GM18505 (cell line): ENCODE data around the gene SLX9.
A peak's percentile ranks its signal among the peaks of the same experiment; 100 is the strongest.

ENCODE experiments used
- ATAC-seq: cut with Tn5 transposase; IDR thresholded peaks from one replicate; pipeline ENCODE4 v1.9.1; 2021; ENCODE audit not compliant: unreplicated experiment
- POLR2A ChIP-seq: IDR thresholded peaks from 4 replicates; pipeline ENCODE4 v1.6.1; 2011; ENCODE audit warnings: borderline replicate concordance; ENCODE audit not compliant: insufficient read depth, insufficient read length; ENCODE audit errors: extremely low read depth

SLX9 gene

DNA sequence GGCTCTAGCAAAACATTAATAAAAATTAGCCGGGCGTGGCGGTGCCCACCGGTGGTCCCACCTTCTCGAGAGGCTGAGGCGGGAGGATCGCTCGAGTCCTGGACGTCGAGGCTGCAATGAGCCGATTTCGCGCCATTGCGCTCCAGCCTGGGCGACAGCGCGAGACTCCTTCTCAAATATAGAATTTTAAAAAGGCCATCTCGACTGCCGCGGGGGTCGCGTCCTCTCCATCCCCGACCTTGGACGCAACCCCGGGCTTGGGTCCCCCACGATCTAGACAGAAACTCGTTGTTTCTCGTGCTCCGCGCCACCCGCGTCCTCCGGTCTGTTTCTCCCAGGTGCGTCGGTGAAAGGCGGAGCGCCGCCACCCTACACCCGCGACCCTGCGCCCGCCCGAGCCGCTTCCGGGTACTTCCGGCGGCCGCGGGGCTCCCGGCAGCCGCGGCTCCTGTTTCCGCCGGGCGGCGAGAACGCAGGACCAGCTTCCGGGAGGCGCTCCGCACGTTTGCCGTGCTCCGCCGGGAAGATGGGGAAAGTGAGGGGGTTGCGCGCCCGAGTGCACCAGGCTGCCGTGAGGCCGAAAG lies at the start of gene SLX9:
Gene SLX9, plus strand, starts transcription at position 498 of the 584 bp plus-strand sequence. Its CDS starts 29 bp downstream, at position 527.
- peak; percentile 78 for TF ChIP-seq POLR2A
- peak; percentile 73 for ATAC-seq

GRCh38 chr21:44890338-44890931 lies 49.4 kb upstream of the SLX9 start:
- TF ChIP-seq POLR2A, result no peak

DNA sequence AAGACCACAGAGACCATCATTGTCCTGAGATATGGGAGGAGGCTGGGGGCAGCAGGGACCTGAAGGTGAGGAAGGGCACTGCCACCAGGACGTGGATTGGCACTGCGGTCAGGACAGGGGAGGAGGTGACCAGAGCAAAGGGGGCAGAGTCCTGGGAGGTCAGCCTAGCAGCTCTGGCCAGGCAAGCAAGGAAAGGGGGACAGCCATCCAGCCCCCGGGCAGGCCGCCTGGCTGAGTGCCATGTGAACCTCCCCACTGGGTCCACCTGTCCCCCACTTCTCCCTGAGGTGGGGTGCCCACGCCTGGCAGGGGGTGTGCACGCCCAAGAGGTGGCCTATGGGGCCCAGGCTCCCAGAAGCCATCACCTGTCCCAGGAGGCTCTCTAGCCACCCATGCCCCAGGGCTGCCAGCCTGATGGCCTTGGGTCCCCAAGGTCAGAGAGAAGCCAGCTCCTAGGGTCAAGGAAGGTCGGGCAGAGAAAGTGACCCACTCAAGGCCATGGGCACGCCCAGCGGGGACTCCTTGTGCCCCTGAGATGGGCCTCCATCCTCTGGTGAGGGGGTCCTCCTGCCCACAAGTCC lies 48.8 kb upstream of the SLX9 start:
- ATAC-seq, result no peak
- TF ChIP-seq POLR2A, result peak; percentile 18

More at GRCh38 chr21:44890338-44890931, 49.4 kb upstream of the SLX9 start:
- no peak for ATAC-seq

- TF ChIP-seq POLR2A, result no peak
- ATAC-seq, result no peak
Measured at GRCh38 chr21:44891631-44892031, 48.2 kb upstream of the SLX9 start.

DNA sequence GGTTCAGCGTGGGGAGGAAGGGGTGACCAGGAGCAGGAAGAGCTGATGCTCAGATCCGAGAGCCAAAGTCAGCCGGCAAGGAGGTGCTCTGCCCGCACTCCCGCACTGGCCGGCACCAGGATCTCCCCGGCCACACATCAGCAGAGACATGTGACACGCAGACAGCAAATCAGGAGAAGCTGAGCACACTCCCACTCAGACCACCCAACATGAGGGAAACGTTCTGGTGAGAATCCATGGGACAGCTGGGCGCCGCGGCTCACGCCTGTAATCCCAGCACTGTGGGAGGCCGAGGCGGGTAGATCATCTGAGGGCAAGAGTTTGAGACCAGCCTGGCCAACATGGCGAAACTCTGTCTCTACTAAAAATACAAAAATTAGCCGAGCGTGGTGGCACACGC lies 47.7 kb upstream of the SLX9 start:
- no peak for TF ChIP-seq POLR2A
- ATAC-seq, result no peak

DNA sequence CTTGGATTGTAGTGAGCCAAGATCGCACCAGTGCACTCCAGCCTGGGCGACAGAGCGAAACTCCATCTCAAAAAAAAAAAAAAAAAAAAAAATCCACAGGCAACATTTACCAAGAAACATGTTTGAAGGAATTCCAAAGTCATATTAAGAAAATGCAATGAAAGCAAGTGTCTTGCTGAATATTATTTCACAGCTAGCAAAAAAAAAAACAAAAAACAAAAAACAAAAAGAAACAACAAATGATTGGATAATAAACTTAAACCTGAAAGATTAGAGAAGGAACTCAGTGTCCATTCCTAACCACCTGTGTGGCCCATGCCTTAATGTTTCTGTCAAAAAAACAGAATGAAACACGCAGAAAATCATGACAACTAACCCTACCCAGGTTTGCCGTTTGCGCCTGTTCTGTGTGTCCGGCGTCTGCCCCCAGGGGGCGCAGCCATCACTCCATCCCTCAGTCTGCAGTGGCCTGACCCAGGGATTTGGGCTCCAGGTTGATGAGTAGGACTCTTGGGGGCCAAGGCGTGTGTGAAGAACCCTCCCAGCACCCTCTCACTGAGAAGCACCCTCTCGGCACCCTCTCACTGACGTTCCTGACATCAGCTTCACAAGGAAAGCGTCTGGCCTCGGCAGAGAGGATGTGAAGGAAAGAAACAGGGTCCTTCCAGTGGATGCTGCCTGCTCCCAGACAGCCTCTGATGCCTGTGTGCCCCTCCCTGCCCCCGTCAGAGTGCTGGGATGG lies 47.1 kb upstream of the SLX9 start:
- ATAC-seq, result no peak
- no peak for TF ChIP-seq POLR2A

GRCh38 chr21:44893278-44893556 lies 46.6 kb upstream of the SLX9 start:
- no peak for TF ChIP-seq POLR2A
- ATAC-seq, result no peak

DNA sequence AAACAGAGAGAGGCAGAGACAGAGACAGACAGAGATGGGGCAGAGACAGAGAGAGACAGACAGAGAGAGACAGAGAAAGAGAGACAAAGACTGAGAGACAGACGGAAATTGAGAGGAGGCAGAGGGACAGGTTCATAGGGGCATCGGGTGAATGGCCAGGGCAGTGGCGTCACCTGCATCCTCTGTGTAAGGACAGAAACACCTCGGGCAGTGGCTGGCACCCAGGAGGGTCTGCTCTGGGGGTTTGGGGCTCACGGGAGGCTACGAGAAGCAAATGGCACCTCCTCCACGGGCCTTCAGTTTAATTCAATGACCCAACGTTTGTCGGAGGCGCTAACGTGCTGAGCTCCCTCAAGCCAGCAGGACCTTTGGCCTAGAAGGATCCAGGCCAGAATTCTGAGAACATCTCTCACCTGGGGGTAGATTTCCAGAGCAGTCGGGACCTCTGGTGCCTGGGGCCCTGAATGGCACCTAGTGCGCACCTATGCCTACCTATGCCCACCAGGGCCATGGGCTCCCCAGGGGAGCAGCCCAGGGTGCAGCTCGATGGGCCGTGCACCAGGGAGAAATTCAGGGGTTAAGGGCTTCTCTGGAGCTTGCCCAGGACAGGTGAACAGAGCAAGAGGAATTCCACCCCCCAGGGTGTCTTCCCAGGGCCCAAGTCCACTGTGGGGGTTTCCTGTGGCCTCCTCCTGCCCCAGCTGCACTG lies 45.7 kb upstream of the SLX9 start:
- ATAC-seq, result no peak
- TF ChIP-seq POLR2A, result no peak

DNA sequence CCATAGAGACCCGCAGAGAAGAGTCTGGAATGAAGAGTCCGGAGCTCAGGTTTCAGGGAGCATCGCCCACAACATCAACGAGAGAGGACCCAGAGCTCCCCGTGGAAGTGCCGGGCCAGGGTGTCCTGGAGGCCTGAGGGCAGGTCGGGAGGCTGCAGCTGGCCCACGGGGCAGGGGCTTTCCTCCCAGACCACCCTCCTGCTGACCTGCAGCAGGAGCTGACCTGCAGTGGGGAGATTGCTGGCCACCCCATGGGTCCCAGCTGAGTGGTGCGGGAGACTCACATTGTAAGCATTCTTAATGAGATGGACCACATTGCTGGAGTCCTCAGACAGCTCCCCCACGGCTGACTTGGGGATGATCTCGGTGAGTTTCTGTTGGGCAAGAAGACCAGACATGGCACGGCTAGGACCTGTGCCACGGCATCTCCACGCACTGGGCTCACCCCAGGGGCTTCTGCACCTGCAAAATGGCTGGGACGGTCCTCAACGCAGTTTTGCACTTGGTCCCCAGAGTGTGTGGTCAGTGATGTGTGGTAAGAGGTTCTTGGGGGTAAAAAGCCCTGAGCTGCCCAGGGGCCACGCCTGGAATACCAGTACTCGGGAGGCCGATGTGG lies 45.0 kb upstream of the SLX9 start:
- no peak for ATAC-seq
- no peak for TF ChIP-seq POLR2A

DNA sequence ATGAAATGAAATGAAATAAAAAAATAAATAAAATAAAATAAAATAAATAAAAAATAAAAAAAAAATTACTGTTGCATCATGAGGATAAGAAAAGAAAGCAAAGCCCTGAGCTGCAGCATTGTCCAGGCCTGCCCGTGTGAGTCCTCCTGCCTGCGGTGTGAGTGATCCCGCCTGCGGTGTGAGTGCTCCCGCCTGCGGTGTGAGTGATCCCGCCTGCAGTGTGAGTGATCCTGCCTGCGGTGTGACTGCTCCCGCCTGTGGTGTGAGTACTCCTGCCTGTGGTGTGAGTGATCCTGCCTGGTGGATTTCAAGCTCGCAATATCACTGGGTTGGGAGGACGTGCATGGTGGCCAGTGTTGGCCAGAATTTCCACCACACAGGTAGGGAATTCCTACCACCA lies 44.0 kb upstream of the SLX9 start:
- no peak for TF ChIP-seq POLR2A
- no peak for ATAC-seq

GRCh38 chr21:44896561-44897286 lies 43.1 kb upstream of the SLX9 start:
- TF ChIP-seq POLR2A, result no peak
- ATAC-seq, result no peak

- no peak for TF ChIP-seq POLR2A
Measured at GRCh38 chr21:44897326-44898010, 42.4 kb upstream of the SLX9 start.

More at GRCh38 chr21:44897326-44898010, 42.4 kb upstream of the SLX9 start:
- ATAC-seq, result no peak
